Measurements from ENCODE around the gene DDX49.

The DDX49 gene

GRCh38 chr19:18975869-18976268 lies 56.4 kb downstream of the DDX49 start:
- DNase-seq: no peak
